ENCODE measurements around the gene LRRC58. TPM values are rescaled to one million over a fixed set of nuclear protein-coding genes. Genes with fewer than 3 reads are reported as not detected.

Gene LRRC58
- total RNA-seq, 1 experiment from 2014 or later = 29.5 TPM

DNA sequence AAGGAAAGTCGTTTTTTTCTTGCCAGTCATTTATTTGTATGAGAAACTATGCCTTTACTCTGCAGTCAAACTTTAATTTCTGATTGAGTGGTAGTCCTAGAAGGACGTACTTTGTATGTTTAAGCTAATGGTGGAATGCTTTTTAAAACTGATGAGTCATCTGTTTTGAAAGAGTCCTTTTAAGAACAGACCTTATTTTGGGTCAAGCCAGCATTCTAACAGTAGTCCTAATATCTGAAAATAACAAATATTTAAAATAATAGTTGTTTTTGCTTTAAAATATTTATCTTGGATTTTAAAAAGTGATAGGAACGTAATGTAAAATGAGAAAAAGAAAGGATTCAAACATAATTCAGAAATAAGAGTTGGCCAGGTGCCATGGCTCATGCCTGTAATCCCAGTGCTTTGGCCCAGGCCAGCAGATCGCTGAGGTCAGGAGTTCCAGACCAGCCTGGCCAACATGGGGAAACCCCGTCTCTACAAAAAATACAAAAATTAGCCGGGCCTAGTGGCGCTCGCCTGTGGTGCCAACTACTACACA is 1.3 kb upstream of the LRRC58 start:
- peak overlapping the region; percentile 94 for H3K27ac ChIP-seq (ENCODE audit: low read length)
- POLR2A ChIA-PET = interaction anchor here (0.6 kb wide), 2 partner anchors 82 to 311 kb away, joined by 3 to 4 read pairs; no protein-coding TSS in a partner anchor
- peaks cover 10% of the 10 kb centered on the region; the same call in 1 of the 2 replicates for H3K27me3 ChIP-seq (ENCODE audit: control insufficient read depth, insufficient read depth, low read length)
- no peak for TF ChIP-seq TCF7L2 (IDR thresholded peaks at IDR 0.05; ENCODE audit: low read depth, low read length)
- in situ Hi-C loops (cut with HindIII; ENCODE audit: low pct_unique_long_range_greater_than_20kb, low sequenced_read_pairs) = no loop called here
- no peaks in the 10 kb centered on the region for H3K9me3 ChIP-seq (ENCODE audit: control insufficient read depth, insufficient read depth, low read depth, low read length)
- DNase-seq (ENCODE audit: low read depth, low spot score) (no peak), ATAC-seq (no peak)
- H3K4me1 ChIP-seq (ENCODE audit: control insufficient read depth, insufficient read depth, low read length) = peaks cover 19% of the 10 kb centered on the region
- intact Hi-C loops (cut with micrococcal nuclease; ENCODE audit: unreplicated experiment) = no loop called here
- CTCF ChIA-PET = interaction anchor here (0.7 kb wide), 1 partner anchor 1109 kb away, joined by 11 read pairs; no protein-coding TSS in a partner anchor
- H3K4me3 ChIP-seq (ENCODE audit: low read depth in 2 of 2, low read length in 2 of 2) = peak overlapping the region; percentile 82 to 95; a peak in 3 of 4 replicates
- peaks cover 7% of the 10 kb centered on the region for H3K36me3 ChIP-seq (ENCODE audit: control insufficient read depth, insufficient read depth, low read length)
- no TSS peak for BruUV-seq (replicated peaks)

DNA sequence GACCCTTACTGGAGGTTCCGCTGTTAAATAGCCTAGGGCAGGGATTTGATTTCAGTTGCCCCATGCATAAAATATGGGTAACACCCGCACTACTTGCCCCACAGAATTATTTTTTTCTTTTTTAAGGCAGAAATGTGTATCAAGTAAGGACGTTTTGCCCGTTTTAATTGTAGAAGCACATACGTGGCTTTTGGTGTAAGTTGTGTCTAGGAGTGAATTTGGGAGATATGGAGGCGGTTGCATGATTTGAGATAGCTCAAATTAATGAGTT is 636 bp upstream of the LRRC58 start:
- Histone ChIP-seq H3K4me1 (ENCODE audit: control insufficient read depth, insufficient read depth, low read length) (peaks cover 26% of the 10 kb centered on the region), H3K9me3 (ENCODE audit: control insufficient read depth, insufficient read depth, low read depth, low read length) (no peaks in the 10 kb centered on the region), H3K4me3 (ENCODE audit: low read depth in 2 of 2, low read length in 2 of 2) (peak overlapping the region; percentile 82 to 95), H3K27me3 (ENCODE audit: control insufficient read depth, insufficient read depth, low read length) (peaks cover 4% of the 10 kb centered on the region; the same call in 1 of the 2 replicates), H3K36me3 (ENCODE audit: control insufficient read depth, insufficient read depth, low read length) (peaks cover 7% of the 10 kb centered on the region), H3K27ac (ENCODE audit: low read length) (peak overlapping the region; percentile 94)
- BruUV-seq (replicated peaks) = no TSS peak
- no peak for ATAC-seq
- POLR2A ChIA-PET = interaction anchor here (0.6 kb wide), 1 partner anchor 82 kb away, joined by 3 read pairs; no protein-coding TSS in a partner anchor
- intact Hi-C loops (cut with micrococcal nuclease; ENCODE audit: unreplicated experiment) (loop anchor here (5.0 kb wide), 1 partner anchor 107 kb away; no protein-coding TSS in a partner anchor), in situ Hi-C loops (cut with HindIII; ENCODE audit: low pct_unique_long_range_greater_than_20kb, low sequenced_read_pairs) (no loop called here)
- CTCF ChIA-PET = no interaction called here
- TF ChIP-seq POLR2AphosphoS5 (IDR thresholded peaks at IDR 0.05; ENCODE audit: low read depth, low read length) = no peak
- TF ChIP-seq, protein P1, sequence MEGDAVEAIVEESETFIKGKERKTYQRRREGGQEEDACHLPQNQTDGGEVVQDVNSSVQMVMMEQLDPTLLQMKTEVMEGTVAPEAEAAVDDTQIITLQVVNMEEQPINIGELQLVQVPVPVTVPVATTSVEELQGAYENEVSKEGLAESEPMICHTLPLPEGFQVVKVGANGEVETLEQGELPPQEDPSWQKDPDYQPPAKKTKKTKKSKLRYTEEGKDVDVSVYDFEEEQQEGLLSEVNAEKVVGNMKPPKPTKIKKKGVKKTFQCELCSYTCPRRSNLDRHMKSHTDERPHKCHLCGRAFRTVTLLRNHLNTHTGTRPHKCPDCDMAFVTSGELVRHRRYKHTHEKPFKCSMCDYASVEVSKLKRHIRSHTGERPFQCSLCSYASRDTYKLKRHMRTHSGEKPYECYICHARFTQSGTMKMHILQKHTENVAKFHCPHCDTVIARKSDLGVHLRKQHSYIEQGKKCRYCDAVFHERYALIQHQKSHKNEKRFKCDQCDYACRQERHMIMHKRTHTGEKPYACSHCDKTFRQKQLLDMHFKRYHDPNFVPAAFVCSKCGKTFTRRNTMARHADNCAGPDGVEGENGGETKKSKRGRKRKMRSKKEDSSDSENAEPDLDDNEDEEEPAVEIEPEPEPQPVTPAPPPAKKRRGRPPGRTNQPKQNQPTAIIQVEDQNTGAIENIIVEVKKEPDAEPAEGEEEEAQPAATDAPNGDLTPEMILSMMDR (IDR thresholded peaks at IDR 0.05) = no peak
- TF ChIP-seq REST (IDR thresholded peaks at IDR 0.05; ENCODE audit: insufficient read depth in 1 of 2, low read depth in 2 of 2, low read length in 1 of 2) = no peak
- TF ChIP-seq TCF7L2 (IDR thresholded peaks at IDR 0.05; ENCODE audit: low read depth, low read length) = no peak
- DNase-seq (ENCODE audit: low read depth, low spot score) = no peak

GRCh38 chr3:120348065-120348990 is 826 bp downstream of the LRRC58 start:
- H3K27ac ChIP-seq (ENCODE audit: low read length) = peak overlapping the region; percentile 94
- BruUV-seq (replicated peaks) = no TSS peak
- peaks cover under 1% of the 10 kb centered on the region; the same call in 1 of the 2 replicates for H3K9me3 ChIP-seq (ENCODE audit: control insufficient read depth, insufficient read depth, low read depth, low read length)
- ChIA-PET POLR2A (no interaction called here), CTCF (interaction anchor here (0.5 kb wide), 2 partner anchors 408 to 450 kb away, joined by 3 to 11 read pairs; no protein-coding TSS in a partner anchor)
- peak overlapping the region; percentile 82 to 95 for H3K4me3 ChIP-seq (ENCODE audit: low read depth in 2 of 2, low read length in 2 of 2)
- H3K36me3 ChIP-seq (ENCODE audit: control insufficient read depth, insufficient read depth, low read length) = peaks cover 9% of the 10 kb centered on the region
- no peaks in the 10 kb centered on the region for H3K27me3 ChIP-seq (ENCODE audit: control insufficient read depth, insufficient read depth, low read length)
- ATAC-seq (peak; percentile 66; the same call in 1 of the 2 replicates), DNase-seq (ENCODE audit: low read depth, low spot score) (no peak)
- in situ Hi-C loops (cut with HindIII; ENCODE audit: low pct_unique_long_range_greater_than_20kb, low sequenced_read_pairs) = no loop called here
- intact Hi-C loops (cut with micrococcal nuclease; ENCODE audit: unreplicated experiment) = loop anchor here (5.0 kb wide), 1 partner anchor 106 kb away; no protein-coding TSS in a partner anchor
- TF ChIP-seq POLR2AphosphoS5 (IDR thresholded peaks at IDR 0.05; ENCODE audit: low read depth, low read length) = no peak
- TF ChIP-seq, protein P1 (IDR thresholded peaks at IDR 0.05) = no peak
- no peak for TF ChIP-seq TCF7L2 (IDR thresholded peaks at IDR 0.05; ENCODE audit: low read depth, low read length)
- TF ChIP-seq SIN3A (IDR thresholded peaks at IDR 0.05; ENCODE audit: borderline replicate concordance, insufficient read depth, low read depth, low read length) = 0 out of 2 replicates have a peak, but pooled peaks have one; percentile 28
- TF ChIP-seq REST (IDR thresholded peaks at IDR 0.05; ENCODE audit: insufficient read depth in 1 of 2, low read depth in 2 of 2, low read length in 1 of 2) = no peak
- peaks cover 30% of the 10 kb centered on the region for H3K4me1 ChIP-seq (ENCODE audit: control insufficient read depth, insufficient read depth, low read length)
